Activated CD4-positive, CD25-positive, alpha-beta regulatory T cell treated with anti-CD3 and anti-CD28 coated beads, Interleukin-2, amount 50 U/mL, for 16 hours (primary cell): ENCODE measurements around the gene ATXN7.

Experiments
- DNase-seq: peaks from one replicate; pipeline ENCODE4 v3.0.0-alpha.2; 2020; ENCODE audit warnings: low read depth, low spot score

Gene ATXN7

DNA sequence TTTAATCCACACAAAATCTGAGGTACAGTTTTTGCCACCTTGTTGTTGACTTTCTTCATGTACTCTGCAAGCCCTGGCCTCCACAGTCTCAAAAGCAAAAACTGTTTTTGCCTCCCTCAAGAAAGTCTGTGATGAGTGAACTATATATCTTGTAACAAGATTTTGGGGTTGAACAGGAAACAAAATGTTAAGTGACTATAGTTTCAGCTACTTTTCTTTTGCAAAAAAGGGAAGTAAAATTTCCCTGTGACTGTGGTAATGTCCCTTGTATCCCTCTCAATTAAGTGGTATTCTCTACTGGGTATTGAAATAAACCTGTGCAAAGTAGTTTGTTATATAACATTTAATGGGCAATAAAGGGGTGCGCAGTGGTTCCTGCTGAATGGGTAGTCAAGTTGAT lies 69.8 kb downstream of the ATXN7 start:
- no peak for DNase-seq

DNA sequence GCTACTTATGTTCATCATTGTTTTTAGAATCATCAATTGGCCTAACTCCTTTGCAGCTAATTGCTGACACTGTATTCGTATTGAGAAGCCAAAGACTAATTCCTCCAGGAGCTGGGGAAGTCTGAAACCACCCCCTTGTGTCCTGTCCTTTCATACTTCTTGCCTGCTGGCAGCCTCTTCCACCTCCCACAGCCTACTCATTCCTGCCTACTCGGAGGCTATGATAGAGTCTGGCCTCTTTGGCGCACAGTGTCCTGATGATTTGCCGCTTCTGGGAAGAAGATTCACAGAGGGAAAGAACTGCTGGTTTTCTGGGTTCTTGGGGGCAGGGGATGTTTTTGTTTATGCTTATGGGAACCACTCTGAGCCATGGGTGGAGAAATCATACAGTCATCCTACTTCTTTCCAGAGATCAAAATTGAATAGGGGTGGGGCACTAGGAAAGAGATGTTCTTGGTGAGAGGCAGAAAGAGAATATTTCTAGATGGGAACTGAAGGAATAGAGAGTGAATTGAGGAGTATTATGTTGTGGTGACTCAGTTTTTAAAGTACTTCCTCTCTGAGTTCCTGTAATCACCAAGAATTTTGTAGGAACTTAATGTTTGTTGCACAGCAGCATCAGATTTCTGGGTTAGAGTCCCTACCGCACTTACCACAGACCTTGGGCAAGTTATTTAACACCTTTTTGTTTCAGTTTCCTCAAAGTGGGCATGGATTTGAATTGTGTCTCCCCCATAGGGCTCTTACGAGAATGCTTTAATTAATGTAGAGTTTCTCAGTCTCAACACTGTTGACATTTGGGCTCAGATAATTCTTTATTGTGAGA lies 70.6 kb downstream of the ATXN7 start:
- no peak for DNase-seq

DNA sequence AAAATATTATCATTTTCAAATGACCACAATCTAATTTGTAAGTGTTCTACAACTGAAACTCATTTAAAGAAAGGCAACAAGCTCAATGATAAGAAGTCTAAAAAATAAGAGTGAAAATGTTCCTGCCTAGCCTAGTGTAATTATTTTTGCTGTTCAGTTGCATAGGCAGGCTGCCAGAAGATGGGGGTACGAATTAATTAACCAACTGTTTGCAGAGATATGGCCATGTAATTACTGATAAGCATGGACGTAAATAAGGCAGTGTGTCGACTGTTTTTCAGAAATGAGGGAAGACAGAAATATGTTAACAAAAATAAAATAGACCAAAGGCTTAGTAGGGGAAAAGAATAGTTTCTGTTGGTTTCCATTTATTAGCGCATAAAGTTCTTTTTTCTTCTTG lies 73.3 kb downstream of the ATXN7 start:
- no peak for DNase-seq

DNA sequence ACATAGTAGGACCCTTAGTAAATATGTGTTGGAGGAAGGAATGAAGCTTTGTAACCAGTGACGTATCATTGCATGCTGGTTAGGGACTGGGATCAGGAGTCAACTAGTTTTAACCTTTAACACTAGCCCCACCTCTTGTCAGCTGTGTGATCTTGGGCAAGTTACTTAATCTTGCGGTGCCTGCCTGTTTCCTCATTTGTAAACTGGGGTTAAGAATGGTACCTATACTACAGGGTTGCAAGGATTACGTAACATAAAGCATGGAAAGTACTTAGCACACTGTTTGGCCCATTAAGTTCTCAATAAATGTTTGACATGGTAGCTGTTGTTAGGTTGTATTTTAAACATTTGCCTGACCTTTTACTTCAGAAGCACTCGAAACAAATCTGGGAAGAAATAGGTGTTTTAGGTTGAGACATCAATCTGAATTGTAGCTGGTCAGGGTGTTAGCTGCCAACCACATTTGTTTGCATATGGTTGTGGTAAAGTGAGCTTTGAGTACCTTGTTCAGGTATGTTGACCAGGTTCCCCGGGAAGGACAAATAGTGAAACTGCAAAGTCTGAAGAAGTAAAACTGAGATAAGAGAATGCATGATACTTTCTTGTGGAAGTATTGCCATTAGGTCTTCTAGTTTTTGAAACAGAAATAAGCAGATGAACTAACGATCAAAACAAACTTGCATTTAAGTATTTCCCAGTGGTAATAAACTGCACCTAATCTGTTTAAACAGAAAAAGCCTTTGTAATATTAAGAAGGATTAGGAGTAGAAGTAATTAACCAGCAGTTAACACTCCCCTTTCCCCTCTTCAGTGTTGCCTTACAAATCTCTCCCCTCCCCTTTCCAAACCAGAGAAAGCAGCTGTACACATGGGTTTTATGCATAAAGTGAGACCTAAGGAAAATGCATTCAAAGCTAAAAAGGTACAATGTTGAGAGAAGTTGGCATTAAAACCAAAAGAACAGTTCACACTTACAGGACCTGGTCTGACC lies 74.3 kb downstream of the ATXN7 start:
- no peak for DNase-seq

DNA sequence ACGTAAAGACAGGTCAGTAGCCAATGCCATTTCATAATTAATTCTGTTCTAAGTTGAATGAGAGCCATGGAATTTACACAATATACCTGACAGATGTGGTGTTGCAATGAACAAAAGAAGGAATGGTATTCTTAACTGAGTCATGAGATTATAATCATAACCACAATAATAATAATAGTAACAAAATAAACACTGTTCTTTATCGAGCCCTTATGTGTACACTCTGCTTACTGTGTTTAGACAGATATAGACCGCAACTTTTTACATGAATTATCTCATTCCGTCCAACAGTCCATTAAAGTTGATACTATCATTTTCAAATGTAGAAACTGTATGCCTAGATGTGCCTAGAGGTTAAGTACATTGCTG lies 76.7 kb downstream of the ATXN7 start:
- no peak for DNase-seq

DNA sequence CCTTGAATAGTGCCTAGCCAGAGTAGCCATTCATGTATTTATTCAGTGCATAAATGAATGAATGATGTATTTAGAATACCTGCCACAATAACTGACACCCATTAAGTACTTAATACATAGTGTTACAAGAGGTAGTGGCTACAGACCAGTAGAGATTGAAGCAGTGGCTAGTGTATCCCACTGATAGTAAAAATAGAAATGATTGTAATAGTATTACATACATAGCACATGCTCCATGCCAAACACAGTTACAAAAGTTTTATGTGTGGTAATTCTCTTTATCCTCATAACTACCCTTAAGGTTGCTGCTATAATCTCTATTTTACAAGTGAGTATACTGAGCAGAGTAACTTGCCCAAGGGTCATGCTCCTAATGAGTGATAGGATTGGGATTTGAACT lies 78.9 kb downstream of the ATXN7 start:
- no peak for DNase-seq

DNA sequence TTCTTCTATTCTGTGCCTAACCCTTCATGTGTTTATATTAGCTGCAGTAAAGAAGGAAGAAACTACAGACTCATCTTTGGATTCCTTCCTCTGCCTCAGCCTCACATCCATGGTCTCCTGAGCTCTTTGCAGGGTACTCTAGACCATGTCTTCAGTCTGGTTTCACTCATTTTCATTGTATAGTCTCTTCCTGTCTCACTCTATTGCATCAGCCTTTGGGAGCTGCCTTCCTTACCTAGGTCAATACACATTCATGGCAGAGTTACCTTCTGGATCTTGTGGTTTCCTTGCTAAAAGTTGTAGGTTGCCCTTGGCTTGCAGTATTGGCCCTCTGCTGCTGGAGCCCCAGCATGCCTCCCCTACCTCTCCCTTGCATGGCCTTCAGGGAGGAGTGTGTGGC lies 80.0 kb downstream of the ATXN7 start:
- DNase-seq: no peak

DNA sequence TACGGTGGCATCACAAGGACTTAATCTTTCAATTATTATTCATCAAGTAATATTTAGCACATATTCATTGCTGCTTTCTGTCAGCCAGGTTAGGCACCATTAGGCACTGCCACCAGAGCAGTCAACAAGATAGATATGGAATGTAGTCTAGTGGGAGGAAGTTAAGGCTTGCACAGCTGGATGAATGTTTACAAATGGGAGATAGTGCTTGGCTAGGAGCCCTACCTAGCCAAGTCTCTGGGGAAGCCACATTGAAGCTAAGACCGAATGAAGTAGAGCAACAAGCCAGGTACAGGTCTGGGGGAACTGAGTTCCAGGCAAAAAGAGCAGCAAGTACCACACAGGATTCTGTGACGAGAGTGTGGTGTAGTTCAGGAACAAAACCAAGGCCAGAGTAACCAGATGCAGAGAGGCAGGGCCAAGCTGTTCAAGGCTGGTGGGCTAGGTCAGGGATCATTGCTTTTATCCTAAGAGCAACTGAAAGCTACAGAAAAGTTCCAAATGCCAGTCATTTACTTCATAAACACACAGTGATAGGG lies 82.0 kb downstream of the ATXN7 start:
- no peak for DNase-seq

DNA sequence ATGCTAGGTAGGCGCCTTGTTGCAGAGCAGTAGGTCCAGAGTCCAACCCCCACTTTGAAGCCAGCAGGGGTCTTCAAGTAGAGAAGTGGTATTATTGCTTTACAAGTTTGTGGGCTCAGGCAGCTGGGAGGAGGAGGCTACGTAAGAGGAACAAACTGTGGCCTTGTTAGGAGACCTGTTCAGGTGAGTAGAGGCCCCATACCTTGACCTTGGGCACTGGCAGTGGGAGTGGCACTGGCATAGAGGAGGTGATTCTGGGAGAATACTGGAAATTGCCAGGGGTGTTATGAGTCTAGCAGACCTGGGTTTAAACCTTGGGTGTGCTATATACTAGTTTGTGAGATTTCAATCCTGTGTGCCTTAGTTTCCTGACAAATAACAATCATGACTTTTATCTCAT lies 83.1 kb downstream of the ATXN7 start:
- DNase-seq: no peak

DNA sequence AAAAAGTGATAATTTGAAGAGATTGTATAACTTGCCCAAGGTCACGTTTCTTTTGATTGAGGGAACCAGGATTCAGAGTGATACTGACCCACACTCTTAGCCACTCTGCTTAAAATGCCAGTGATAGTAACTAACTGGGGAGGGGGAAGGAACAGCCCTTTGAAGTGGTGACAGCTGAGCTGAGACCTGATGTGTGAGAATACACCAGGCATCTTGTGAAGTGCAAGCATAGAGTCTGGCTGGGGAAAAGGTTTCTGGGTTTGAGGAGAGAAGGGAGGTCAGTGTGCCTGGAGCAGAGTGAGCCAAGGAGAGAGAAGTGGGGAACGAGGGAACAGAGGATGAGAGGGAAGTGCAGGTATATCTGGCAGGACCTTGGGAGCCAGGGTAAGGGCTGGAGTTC lies 83.9 kb downstream of the ATXN7 start:
- no peak for DNase-seq

DNA sequence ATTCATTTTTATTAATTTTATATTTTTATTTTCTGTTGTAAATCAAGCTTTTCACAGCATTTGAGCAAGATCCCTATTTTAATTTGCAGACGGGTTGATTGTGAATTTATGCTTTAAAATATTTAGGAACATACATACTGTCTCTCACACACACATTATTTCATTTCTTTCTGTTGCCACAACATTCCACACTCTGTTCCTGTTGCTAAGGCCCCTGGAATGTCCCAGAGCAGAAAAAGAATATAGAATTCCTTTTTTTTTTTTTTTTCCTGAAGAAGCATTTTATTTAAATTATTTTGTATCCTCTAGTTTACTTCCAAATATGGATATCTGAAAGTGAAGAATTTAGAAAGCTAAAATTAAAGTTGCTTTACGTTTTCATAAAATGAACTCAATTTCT lies 85.3 kb downstream of the ATXN7 start:
- DNase-seq: no peak

DNA sequence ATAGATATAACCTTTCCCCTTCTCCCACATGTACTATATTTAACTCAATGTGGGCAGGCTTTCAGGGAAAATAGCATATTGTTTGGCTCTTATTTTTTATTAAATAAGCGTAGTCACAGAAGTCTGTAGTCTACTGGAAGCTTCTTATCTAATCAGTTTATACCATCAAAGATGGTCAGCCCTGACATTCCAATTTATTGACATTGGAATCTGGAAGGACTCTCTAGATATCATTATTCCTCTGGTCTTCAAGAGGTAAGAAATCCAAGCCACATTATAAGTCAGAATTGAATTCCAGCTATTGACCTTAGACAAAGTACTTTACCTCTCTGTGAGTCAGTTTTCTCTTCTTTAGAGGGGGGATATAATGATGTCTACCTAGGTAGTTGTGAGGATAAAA lies 87.0 kb downstream of the ATXN7 start:
- no peak for DNase-seq

DNA sequence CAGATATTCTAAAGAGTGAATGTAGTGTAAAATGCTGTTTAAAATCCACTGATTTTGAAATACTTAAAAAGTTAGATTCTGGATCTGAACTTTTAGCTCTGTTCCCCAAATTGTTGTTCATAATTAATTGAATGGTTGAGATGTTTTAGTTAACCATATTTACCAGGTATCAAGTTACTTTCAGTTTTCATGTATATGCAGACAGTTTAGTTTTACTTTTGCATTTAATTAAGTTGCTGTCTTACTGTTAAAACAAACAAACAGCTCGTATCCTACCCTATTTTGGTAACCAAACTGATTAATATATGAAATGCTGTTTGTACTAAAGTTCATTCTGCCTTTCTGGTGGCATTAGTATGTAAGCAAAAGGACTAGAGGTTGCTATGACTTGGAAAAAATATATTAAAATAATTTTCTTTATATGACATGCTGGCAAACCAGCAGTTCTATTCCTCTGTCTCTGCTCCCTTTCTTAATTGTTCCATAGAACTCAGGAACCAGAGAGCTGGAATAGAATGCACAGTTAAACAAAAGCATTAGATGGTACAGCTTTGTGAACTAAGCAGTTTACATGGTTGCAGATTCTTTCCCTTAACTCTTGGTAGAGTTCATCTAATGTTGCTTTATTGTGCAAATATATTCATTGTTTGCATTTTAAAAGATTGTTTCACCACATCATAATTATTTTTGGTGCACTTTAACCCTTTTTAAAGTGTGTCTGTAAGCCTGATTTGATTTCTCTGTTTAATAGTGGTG lies 88.0 kb downstream of the ATXN7 start:
- no peak for DNase-seq

DNA sequence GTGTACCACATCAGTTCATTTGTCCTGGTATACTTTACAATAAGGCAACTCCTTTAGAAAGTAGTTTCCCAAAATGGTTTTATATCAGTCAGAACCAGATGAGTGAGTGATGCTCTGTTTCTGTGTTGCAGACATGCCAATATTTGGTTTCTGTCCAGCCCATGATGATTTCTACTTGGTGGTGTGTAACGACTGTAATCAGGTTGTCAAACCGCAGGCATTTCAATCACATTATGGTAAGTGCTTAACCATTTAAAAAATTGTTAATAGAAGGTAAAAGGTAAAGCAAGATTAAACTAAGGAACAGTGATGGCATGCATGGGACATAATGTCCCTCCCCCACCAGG lies 88.6 kb downstream of the ATXN7 start:
- no peak for DNase-seq

DNA sequence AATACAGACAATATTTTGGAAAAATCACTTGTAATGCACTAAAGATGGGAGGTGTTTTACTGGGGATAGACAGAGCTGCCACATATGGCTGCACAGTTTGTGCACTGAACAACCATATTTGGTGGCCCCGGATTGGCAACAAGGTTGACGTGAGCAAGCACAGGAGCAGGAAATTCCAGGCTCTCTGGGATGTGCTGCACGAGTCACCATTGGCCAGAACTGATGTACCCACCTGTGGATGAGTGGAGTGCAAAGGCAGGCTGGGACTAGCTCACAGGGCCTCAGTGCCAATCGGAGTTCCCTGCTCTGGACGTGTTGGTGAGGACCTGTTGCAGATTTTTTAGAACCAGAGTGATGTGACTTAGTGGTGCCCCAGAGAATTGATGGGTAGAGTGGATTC lies 90.5 kb downstream of the ATXN7 start:
- no peak for DNase-seq

DNA sequence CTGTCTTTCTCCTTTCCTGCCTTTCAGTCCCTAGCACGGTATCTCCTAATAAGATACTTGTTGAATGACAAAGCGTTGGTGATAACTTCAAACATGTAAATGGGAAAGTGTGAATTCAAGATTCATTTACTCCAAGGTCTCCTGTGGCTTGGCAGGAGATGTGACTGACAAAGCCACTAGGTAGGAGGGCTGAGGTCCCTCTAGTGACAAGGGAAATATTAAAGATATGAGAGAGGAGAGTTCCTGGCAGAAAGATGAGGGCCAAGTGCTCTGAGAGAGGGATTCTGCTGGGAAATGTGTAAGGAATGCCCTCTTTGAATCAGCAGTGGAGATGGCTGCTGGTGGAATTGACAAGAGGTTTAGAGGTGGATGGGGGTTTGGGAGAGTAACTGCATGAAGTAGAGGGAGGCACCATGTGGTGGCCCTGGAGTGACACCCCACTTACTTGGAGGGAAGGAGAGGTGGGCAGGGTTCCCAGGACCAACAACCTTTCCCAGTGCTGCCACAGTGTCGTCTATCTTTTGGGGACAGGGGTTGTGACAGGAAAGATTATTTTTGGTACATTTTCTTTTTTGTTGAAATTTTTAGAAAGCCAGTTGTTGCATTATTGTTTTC lies 91.5 kb downstream of the ATXN7 start:
- DNase-seq: no peak

DNA sequence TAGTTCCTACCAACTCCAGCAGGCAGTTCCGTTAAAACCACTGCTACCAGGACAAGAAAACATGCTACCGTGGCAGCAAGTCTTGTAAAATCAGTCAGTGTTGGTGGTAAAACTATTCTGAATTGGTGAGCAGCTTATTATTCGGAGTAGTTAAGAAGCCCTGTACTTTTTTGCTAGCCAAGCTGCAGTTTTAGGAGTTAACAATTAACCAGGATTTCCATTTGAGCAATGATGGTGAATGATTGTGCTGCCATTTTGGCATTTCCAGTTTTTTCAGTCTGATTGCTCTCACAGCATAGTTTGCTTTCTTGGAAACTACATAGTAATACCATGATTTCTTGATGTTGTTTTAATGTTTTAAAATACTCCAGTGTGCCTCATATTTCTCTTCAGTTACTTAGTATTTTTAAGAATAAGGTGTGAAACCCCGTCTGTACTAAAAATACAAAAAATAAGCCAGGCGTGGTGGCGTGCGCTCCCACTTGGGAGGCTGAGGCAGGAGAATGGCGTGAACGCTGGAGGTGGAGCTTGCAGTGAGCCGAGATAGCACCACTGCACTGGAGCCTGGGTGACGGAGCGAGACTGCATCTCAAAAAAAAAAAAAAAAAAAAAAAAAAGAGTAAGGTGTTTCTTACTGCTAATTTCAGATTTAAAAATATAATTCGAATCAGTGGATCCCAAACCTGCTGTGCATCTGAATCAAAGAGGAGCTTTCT lies 92.3 kb downstream of the ATXN7 start:
- no peak for DNase-seq

DNA sequence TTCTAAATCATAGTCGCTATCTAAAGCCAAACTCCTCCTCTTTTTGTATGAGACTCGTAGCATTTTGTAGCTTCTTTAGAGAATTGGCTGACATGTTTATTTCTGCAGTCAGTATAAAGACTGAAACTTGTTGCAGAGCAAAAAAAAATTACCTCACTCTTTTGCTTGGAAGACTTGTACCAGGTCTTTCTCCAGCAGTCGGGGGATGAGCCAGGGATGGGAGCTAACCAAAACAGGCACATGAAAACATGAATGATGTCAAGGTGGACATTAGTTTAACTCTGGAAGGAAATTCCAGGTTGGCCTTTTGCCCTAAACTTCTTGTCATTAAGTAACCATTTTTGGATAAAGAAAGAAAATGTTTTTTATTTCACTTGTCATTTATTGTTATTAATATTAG lies 95.5 kb downstream of the ATXN7 start:
- DNase-seq: no peak

DNA sequence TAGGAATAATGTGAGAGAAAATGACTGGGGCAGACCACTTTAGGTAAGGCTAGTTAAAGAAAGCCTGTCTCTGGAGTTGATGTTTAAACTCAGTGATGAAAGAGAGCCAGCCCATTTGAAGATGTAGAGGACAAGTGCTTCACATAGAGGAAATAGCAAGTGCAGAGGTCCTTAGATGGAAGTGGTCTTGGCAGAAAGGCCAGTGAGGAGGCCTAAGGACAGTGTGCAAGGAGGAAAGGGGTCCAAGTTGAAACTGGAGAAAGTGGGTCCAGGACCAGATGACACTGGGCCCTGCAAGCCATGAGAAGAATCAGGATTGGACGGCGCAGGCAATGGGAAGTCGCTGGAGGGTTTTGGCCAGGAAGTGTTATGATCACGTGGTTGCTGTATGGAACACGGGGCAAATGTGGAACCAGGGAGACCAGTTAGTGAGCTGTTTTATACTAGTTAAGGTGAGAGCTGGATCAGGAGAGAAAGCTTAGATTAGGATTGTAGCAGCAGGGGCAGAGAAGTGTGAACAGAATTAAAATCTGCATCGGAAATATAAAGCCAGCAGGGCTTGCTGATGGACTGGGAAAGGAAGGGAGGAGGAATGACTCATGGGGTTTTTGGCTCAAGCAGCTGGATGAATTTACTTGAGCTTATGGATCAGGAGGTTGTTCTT lies 96.5 kb downstream of the ATXN7 start:
- no peak for DNase-seq

DNA sequence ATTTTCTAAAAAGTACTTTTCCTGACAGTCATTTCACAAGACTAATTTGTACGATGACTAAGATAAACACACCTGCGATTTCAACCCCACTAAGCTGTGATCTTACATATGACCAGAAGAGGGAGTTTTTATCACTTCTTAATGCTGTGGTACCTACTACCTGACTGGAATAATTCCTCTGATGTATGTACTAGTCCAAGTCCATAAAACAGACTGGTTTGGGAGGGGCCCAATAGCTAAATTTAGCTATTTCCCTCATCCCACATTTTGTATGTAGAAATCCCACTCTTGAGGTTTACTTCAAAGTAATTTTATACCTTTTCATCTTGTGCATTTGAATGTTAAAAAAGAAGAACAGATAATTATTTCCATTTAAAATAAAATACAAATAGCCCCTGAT lies 98.2 kb downstream of the ATXN7 start:
- no peak for DNase-seq
